ENCODE measurements around the gene GSK3A.

GRCh38 chr19:42212886-42213285 is 29.5 kb downstream of the GSK3A start:
- TF ChIP-seq EP300 (IDR thresholded peaks at IDR 0.05), result no peak
- TF ChIP-seq CTCF (IDR thresholded peaks at IDR 0.05), result no peak
- no peak for TF ChIP-seq POLR2A (IDR thresholded peaks at IDR 0.05)
- no peak for TF ChIP-seq POLR2AphosphoS5 (IDR thresholded peaks at IDR 0.05)
